Coronary artery (tissue), 2 donors: ENCODE data around the gene SLAIN2.
A peak's percentile ranks its signal among the peaks of the same experiment; 100 is the strongest.

Source experiments
- DNase-seq: peaks from one replicate; pipeline ENCODE4 v3.0.0-alpha.2; 2017; ENCODE audit warnings: low spot score
- H3K27ac ChIP-seq, 2 donors: fragments of 200-600 bp; sonication (generic); one replicate each; pipeline ENCODE4 v1.5.1; 2016 to 2019
- H3K4me3 ChIP-seq: fragments of 200-600 bp; sonication (generic); 2 replicates; pipeline ENCODE4 v1.5.1; 2016; ENCODE audit warnings: mild to moderate bottlenecking, moderate library complexity
- TF ChIP-seq, protein P1 (sequence below): fragments of 200-600 bp; sonication (generic); IDR thresholded peaks from one replicate; pipeline ENCODE4 v1.5.1; 2019; ENCODE audit warnings: antibody characterized with exemption

Gene SLAIN2

DNA sequence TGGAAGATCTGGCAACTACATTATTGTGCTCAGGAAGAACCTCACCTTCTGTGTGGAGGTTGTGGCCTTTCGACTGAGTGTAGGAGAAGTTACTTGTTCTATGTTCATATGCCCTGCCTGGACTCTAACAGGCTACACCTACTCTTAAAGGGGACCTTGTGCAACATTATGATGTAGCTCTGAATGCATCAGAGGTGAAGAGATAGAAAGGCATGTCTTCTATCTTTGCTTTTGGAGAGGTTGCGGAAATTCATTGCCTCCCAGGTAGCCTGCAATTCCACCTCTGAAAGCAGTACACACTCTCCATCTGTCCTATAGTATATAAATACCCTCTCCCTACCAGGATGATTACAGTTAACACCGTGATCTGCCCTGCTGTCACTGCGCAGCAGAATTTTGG, 7.1 kb upstream of the SLAIN2 start:
- TF ChIP-seq, protein P1, sequence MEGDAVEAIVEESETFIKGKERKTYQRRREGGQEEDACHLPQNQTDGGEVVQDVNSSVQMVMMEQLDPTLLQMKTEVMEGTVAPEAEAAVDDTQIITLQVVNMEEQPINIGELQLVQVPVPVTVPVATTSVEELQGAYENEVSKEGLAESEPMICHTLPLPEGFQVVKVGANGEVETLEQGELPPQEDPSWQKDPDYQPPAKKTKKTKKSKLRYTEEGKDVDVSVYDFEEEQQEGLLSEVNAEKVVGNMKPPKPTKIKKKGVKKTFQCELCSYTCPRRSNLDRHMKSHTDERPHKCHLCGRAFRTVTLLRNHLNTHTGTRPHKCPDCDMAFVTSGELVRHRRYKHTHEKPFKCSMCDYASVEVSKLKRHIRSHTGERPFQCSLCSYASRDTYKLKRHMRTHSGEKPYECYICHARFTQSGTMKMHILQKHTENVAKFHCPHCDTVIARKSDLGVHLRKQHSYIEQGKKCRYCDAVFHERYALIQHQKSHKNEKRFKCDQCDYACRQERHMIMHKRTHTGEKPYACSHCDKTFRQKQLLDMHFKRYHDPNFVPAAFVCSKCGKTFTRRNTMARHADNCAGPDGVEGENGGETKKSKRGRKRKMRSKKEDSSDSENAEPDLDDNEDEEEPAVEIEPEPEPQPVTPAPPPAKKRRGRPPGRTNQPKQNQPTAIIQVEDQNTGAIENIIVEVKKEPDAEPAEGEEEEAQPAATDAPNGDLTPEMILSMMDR: no peak
- Histone ChIP-seq H3K4me3 (no peak overlapping the region), H3K27ac (no peak overlapping the region)
- DNase-seq: no peak

DNA sequence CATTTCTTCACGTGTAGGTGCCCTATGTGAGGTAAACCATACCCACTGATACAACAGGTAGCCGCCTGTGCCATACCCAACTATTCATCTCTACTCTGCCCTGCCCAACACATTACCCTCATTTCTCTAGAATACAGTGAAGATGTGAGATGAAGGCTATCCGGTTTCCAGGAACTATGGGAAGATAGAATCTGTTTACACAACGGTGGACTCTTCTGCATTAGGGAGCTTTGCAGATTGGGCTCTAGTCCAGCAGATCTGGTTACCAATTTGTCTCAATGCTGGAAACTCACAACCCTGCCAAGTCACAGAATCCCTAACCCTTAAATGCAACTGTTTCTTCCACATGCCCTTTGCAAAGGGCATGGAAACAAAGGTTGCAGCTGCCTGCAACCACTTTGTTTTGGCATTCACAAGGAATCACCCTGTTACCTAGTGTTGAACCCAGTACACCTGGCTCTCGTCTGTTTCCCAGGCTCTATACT, 6.4 kb upstream of the SLAIN2 start:
- DNase-seq: no peak
- TF ChIP-seq, protein P1: no peak
- Histone ChIP-seq H3K27ac (no peak overlapping the region), H3K4me3 (no peak overlapping the region)

DNA sequence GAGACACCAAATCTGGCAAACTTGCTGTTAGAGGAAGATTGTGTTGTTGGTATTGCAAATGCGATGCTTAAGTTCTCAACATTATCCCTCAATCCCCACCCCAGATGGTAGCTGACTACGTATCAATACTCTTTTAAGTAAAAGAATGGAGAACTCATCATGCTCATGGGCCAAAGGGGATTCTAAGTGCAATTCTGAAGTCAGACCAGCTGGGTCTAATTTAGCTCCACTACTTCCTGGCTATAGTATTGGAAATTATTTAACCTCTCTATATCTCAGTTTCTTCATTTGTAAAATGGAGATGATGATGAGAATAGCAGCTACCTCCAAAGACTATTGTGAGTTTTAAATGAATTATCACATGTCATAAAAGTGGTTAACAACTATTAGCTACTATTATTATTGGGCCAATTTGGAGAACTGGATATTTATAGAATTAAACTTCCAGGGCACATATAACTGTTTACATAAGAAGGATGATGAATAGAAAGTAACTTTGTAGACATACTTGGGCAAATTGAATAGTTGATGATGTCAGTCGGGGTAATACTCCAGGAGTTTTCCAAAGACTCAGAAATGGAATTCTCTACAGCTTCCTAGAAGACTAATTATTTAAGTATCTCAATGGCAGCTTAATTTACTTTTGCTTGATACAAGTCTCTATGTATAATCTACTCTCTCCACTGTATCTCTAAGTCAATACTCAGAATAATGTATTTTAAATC, 5.0 kb upstream of the SLAIN2 start:
- H3K4me3 ChIP-seq: no peak overlapping the region
- H3K27ac ChIP-seq: no peak overlapping the region
- TF ChIP-seq, protein P1: no peak
- no peak for DNase-seq

DNA sequence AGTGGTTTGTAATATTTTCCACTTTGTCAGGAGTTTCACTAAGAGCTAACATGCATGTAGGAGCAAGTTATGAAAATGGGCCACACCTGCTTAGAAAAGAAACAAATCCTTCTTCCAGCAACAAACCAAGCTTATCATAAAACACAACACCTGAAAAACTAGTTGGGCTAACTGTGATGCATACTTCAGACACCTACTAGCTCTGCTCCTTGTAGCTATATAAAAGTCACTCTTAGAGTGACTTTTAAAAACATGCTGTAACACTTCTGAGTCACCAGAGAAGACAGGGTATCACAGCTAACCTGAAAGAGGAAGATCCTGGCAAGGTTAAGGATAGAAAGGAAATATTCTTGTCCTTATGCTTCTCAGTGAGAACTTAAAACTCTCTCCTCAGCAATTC, 3.6 kb upstream of the SLAIN2 start:
- H3K4me3 ChIP-seq: no peak overlapping the region
- H3K27ac ChIP-seq: peak overlapping the region in 1 of 2 donors; percentile 18
- no peak for DNase-seq
- TF ChIP-seq, protein P1: no peak

DNA sequence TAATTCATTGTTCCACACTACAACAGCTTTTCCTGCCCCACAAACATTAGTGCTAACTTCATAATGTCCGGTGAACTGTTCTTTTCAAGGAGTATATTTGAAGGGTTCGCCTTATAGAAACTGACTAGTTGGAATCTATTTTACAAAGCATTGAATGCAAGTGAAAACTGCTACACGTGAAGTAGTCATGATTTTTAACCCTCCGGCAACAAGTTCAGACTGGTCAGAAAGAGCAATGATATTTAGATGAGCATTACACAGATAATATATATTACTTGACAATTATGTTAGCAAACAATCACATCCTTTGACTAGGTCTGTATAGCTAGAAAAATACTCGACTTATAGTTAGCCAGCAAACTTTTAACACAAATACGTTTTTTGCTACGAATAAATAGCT, 1.7 kb upstream of the SLAIN2 start:
- no peak for DNase-seq
- H3K27ac ChIP-seq: no peak overlapping the region
- TF ChIP-seq, protein P1: no peak
- no peak overlapping the region for H3K4me3 ChIP-seq

DNA sequence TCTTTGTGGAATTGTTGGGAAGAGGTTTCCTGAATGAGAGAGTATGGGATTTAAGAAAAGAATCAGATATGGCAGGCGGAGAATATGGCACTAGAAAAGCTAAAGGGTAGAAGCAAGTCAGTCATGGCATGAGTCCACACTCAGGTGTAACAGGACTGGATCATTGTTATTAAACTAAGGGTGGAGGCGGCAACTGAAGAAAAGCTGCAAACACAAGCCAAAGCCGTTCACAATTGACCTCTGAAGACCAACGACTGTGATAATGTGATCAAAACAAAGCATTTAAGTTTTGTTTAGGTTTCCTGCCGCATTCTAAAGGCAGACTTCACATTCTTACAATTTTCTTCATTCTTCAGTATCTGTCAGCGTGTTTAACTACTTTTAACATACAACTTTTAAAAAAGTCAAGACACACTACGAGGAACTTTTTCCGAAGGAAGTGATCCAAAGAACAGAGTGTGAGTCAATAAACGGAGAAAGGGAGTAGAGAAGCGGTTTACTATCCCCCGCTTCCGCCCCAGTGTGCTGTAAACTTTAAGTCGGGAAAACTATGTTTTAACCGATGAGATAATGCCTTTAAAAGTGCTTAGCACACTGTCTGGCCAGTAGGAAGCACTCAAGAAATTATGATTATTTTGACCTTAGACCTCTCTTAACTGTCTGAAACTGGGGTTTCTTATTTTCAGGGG, 909 bp upstream of the SLAIN2 start:
- TF ChIP-seq, protein P1: no peak
- DNase-seq: no peak
- Histone ChIP-seq H3K4me3 (peak overlapping the region; percentile 91), H3K27ac (peak overlapping the region; percentile 96 to 97)
